Common myeloid progenitor, CD34-positive (primary cell): ENCODE measurements around the gene TFR2. TPM values are rescaled to one million over a fixed set of nuclear protein-coding genes. Genes with fewer than 3 reads are reported as not detected.
A peak's percentile ranks its signal among the peaks of the same experiment; 100 is the strongest.

Experiments used
- CTCF ChIA-PET: fragments of 350-600 bp; sonication (Branson Sonifier 250); formaldehyde crosslinking; loops from one replicate; lab custom pipeline; 2021; ENCODE audit warnings: antibody characterized with exemption; lab: Charles Lee
- POLR2A ChIA-PET: fragments of 350-600 bp; sonication (Branson Sonifier 250); formaldehyde crosslinking; loops from one replicate; lab custom pipeline; 2021; ENCODE audit warnings: antibody characterized with exemption; lab: Charles Lee
- DNase-seq, 3 donors: peaks; one replicate each; pipeline versions ENCODE4 v3.0.0 to v3.0.0-alpha.2; 2013
- H3K27ac ChIP-seq, 2 experiments: 1 replicate in 1 of 2; 2 replicates in 1 of 2; pipeline ENCODE4 v1.7.0; 2013; ENCODE audit warnings: inconsistent platforms in 2 of 2, low read length in 2 of 2, mild to moderate bottlenecking in 2 of 2, low read depth in 1 of 2, moderate library complexity in 1 of 2; ENCODE audit not compliant: severe bottlenecking in 2 of 2, insufficient read depth in 1 of 2, poor library complexity in 1 of 2
- H3K27me3 ChIP-seq, 5 experiments: replicated peaks in 2 of 5; 1 replicate in 3 of 5; 2 replicates in 2 of 5; pipeline versions ENCODE4 v1.6.1 to v1.7.0; 2013; ENCODE audit warnings: low read length in 4 of 5, mild to moderate bottlenecking in 2 of 5, moderate library complexity in 2 of 5, inconsistent platforms in 1 of 5; ENCODE audit not compliant: insufficient read depth in 5 of 5, control insufficient read depth in 4 of 5
- H3K36me3 ChIP-seq, 4 experiments: 1 replicate in 2 of 4; 2 replicates in 2 of 4; pipeline versions ENCODE4 v1.6.1 to v1.7.0; 2013; ENCODE audit warnings: low read length in 3 of 4, control low read depth in 1 of 4, mild to moderate bottlenecking in 1 of 4; ENCODE audit not compliant: control insufficient read depth in 4 of 4, insufficient read depth in 4 of 4
- H3K4me1 ChIP-seq, 4 experiments: 1 replicate in 3 of 4; 2 replicates in 1 of 4; pipeline versions ENCODE4 v1.6.1 to v1.7.1; 2013; ENCODE audit warnings: low read length in 3 of 4, mild to moderate bottlenecking in 3 of 4, control low read depth in 1 of 4, inconsistent platforms in 1 of 4, moderate library complexity in 1 of 4; ENCODE audit not compliant: control insufficient read depth in 4 of 4, insufficient read depth in 4 of 4; ENCODE audit errors: control extremely low read depth in 1 of 4
- H3K4me3 ChIP-seq, 7 experiments: 1 replicate in 4 of 7; 2 replicates in 3 of 7; pipeline versions ENCODE4 v1.5.1 to v1.7.0; 2013; ENCODE audit warnings: mild to moderate bottlenecking in 7 of 7, low read length in 6 of 7, moderate library complexity in 6 of 7, inconsistent platforms in 2 of 7, low read depth in 2 of 7, control low read depth in 1 of 7; ENCODE audit not compliant: insufficient read depth in 4 of 7, control insufficient read depth in 1 of 7; ENCODE audit errors: extremely low read depth in 1 of 7
- H3K9me3 ChIP-seq, 5 experiments: 1 replicate in 4 of 5; 2 replicates in 1 of 5; pipeline versions ENCODE4 v1.6.1 to v1.7.1; 2013; ENCODE audit warnings: low read length in 4 of 5, mild to moderate bottlenecking in 2 of 5, inconsistent platforms in 1 of 5, low read depth in 1 of 5, moderate library complexity in 1 of 5; ENCODE audit not compliant: control insufficient read depth in 4 of 5, insufficient read depth in 2 of 5; ENCODE audit errors: control extremely low read depth in 1 of 5
- WGBS: methylation state at CpG from one replicate; pipeline ENCODE4 v1.1.5; 2013; ENCODE audit not compliant: insufficient coverage; 5-methylcytosine and 5-hydroxymethylcytosine counted together
- polyA plus RNA-seq: library from polyadenylated mRNA; unstranded; fragments of 120-200 nt; gene quantifications from one replicate; pipeline ENCODE4 v1.2.1, GENCODE V29; 2013

Gene TFR2
- polyA plus RNA-seq, result 39.3 TPM

- no peaks in the 10 kb centered on the region for H3K36me3 ChIP-seq
- peak within 1 kb of the TSS in 1 of 2 experiments; percentile 70 for H3K27ac ChIP-seq
- no peaks in the 10 kb centered on the region for H3K9me3 ChIP-seq
- peak within 1 kb of the TSS in 6 of 7 experiments; percentile 7 to 65 (median 30) for H3K4me3 ChIP-seq
- no peaks in the 10 kb centered on the region for H3K27me3 ChIP-seq
- H3K4me1 ChIP-seq, result peaks cover 0 to 26% (median 14%) of the 10 kb centered on the region in 4 experiments
- peak; percentile 60 to 88 (median 80) for DNase-seq
- 12% methylated on average over 8 of the region's 10 CpGs for WGBS
- ChIA-PET CTCF (interaction anchor here (1.3 kb wide), 1 partner anchor 9 kb away, joined by 4 read pairs; no protein-coding TSS in a partner anchor), POLR2A (no interaction called here)
Observed at GRCh38 chr7:100641463-100641859, at the start of gene TFR2. TFR2 (minus strand) TSS chr7:100641552; CDS start chr7:100641509, 43 bp downstream.

DNA sequence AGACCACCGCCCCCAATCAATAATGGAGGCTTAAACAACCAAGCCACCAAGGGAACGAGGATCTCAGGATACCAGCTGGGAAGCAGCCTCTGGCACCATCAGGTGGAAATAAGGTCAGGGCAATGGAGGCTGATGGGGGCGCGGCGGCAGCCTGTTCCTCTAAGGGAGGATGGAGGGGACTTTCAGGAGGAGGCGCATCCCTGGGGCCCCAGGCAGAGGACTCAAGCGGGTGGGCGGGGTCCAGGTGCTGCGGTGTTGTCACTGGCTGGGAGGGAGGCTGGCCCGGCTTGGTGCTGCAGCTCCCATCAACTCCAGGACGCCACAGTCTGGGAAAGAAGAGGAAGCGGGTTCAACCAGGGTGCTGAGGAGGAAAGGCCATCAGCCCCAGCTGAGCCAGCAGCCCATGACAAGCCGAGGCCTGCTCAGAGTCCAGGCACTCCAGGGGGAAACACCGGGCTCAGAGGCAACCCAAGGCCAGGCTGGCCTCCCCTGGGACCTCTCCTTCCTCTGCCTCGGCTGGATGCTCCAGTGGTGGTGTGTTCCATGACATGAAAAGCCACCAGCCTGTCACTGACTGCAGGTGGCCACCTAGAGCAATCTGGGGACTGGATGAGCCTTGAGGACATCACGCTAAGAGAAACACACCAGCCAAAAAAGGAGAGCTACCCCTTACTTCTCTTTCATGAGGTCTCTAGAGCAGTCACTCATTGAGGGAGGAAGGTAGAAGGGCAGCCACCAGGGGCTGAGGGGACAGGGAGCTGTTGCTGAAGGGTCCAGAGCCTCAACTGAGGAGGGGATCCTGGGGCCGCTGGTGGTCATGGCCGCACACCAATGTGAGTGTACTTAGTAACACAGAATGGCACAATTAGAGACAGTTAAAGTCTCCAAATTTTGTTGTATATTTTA is 48.1 kb upstream of the TFR2 start:
- ChIA-PET POLR2A (interaction anchor here (0.6 to 0.7 kb wide), 2 partner anchors 10 to 46 kb away, joined by 3 read pairs; no protein-coding TSS in a partner anchor), CTCF (interaction anchor here (0.8 to 8.7 kb wide), 11 partner anchors 12 to 244 kb away, joined by 3 to 80 read pairs (median 21); partner anchors contain the start of genes MOSPD3 and POP7)
- 93% methylated on average over 15 of the region's 18 CpGs for WGBS
- no peaks in the 10 kb centered on the region for H3K9me3 ChIP-seq
- DNase-seq, result peak in 1 of 3 donors; percentile 21
- no peaks in the 10 kb centered on the region for H3K27me3 ChIP-seq
- H3K4me3 ChIP-seq, result no peak overlapping the region
- H3K4me1 ChIP-seq, result peaks cover 11 to 29% (median 28%) of the 10 kb centered on the region in 4 experiments
- peak overlapping the region; percentile 2 to 16 for H3K27ac ChIP-seq
- H3K36me3 ChIP-seq, result peaks cover 11 to 64% (median 33%) of the 10 kb centered on the region in 4 experiments

GRCh38 chr7:100688326-100688860 is 47.0 kb upstream of the TFR2 start:
- Histone ChIP-seq H3K4me3 (no peak overlapping the region), H3K36me3 (peaks cover 11 to 75% (median 40%) of the 10 kb centered on the region in 4 experiments), H3K9me3 (no peaks in the 10 kb centered on the region), H3K4me1 (peaks cover 11 to 28% (median 27%) of the 10 kb centered on the region in 4 experiments), H3K27me3 (no peaks in the 10 kb centered on the region), H3K27ac (peak overlapping the region in 1 of 2 experiments; percentile 34)
- 89% methylated on average over 10 of the region's 16 CpGs for WGBS
- CTCF ChIA-PET, result interaction anchor here (1.3 to 8.7 kb wide), 5 partner anchors 11 to 74 kb away, joined by 3 to 80 read pairs (median 55); partner anchors contain the start of gene MOSPD3
- DNase-seq, result no peak
- POLR2A ChIA-PET, result no interaction called here

DNA sequence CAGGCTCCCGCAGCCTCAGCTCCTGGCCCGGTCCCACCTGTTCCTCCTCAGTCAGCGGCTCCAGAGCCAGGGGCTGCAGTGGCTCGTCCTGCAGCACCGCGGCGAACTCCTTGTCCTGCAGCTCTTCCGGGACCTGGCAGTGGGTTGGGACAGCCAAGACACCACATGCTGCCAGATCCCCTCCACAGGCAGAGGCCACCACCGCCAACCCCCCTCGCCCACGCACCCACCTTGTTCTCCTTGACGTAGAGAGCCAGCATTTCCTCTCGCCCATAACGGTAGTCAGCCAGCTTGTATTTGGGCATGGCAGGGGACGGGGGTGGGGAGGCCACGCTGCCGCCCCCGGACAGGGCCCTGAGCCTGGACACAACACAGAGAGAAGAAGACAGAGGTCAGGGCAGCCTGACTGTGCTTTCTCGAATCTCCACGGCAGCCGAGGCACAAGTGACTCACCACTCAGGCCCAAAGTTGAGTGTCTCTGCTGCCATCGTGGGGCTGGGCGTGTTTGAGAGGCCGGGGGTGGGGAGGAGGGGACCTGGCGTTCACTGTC is 46.5 kb upstream of the TFR2 start:
- no peaks in the 10 kb centered on the region for H3K27me3 ChIP-seq
- ChIA-PET CTCF (interaction anchor here (1.6 to 8.7 kb wide), 4 partner anchors 10 to 73 kb away, joined by 4 to 80 read pairs (median 64); partner anchors contain the start of genes MOSPD3 and POP7), POLR2A (no interaction called here)
- 95% methylated on average over 21 of the region's 25 CpGs for WGBS
- peaks cover 11 to 22% (median 21%) of the 10 kb centered on the region in 4 experiments for H3K4me1 ChIP-seq
- no peak for DNase-seq
- H3K27ac ChIP-seq, result no peak overlapping the region
- peaks cover 11 to 80% (median 43%) of the 10 kb centered on the region in 4 experiments for H3K36me3 ChIP-seq
- H3K9me3 ChIP-seq, result no peaks in the 10 kb centered on the region
- no peak overlapping the region for H3K4me3 ChIP-seq

DNA sequence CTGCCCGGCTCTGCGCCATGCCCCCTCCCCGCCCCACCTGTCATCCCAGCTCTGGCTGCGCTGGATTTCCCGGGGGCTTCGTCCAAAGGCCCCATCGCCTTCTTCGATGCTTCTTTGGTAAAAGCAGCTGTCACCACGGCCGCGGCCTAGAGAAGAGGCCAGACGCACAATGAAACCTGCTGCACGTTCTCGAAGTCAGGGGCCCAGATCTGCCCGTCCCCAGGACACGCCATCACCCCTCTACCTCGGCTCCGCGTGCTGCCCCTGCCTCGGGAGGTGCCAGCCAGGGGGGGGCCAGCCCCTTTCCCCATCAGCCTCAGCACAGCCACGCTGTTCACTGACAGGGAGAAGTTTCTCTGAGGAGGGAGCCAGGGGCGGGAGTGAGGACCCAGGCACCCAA is 45.9 kb upstream of the TFR2 start:
- Histone ChIP-seq H3K36me3 (peaks cover 11 to 86% (median 48%) of the 10 kb centered on the region in 4 experiments), H3K4me3 (no peak overlapping the region), H3K4me1 (peaks cover 5 to 17% (median 15%) of the 10 kb centered on the region in 4 experiments), H3K9me3 (no peaks in the 10 kb centered on the region), H3K27ac (peak overlapping the region in 1 of 2 experiments; percentile 25), H3K27me3 (no peaks in the 10 kb centered on the region)
- WGBS, result 91% methylated on average over 20 of the region's 22 CpGs
- no peak for DNase-seq
- POLR2A ChIA-PET, result no interaction called here
- CTCF ChIA-PET, result interaction anchor here (1.0 to 8.7 kb wide), 5 partner anchors 10 to 207 kb away, joined by 3 to 80 read pairs (median 55); partner anchors contain the start of genes MOSPD3 and POP7

- DNase-seq, result no peak
- no peaks in the 10 kb centered on the region for H3K27me3 ChIP-seq
- H3K4me1 ChIP-seq, result peaks cover under 1 to 12% (median 11%) of the 10 kb centered on the region in 4 experiments
- POLR2A ChIA-PET, result no interaction called here
- no peaks in the 10 kb centered on the region for H3K9me3 ChIP-seq
- H3K36me3 ChIP-seq, result peaks cover 11 to 91% (median 52%) of the 10 kb centered on the region in 4 experiments
- WGBS, result 91% methylated on average over 15 of the region's 17 CpGs
- no peak overlapping the region for H3K4me3 ChIP-seq
- H3K27ac ChIP-seq, result peak overlapping the region in 1 of 2 experiments; percentile 25
- CTCF ChIA-PET, result interaction anchor here (1.0 to 8.7 kb wide), 3 partner anchors 9 to 207 kb away, joined by 3 to 80 read pairs (median 4); partner anchors contain the start of gene POP7
Observed at GRCh38 chr7:100686822-100687211, 45.5 kb upstream of the TFR2 start.
